ENCODE measurements around the gene TCF25.

DNA sequence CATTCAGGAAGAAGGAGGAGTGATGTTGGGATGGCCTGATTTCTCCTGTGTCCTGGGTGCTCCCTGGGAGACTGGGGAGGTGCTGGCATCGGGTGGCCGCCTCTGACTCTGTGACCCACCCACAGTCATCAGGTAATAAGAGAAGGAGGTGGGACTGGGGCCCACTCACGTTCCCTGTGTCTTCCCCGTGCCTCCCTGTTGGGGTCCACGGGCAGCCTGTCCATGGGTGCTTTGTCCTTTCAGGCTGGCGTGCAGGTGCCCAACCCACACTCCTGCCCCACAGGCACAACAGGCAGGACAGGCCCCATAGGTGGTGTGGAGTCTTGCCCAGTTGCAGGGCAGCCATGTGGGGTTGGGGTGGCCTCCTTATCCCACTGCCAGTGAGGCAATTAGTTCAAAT is 79.2 kb downstream of the TCF25 start:
- TF ChIP-seq, protein P1, sequence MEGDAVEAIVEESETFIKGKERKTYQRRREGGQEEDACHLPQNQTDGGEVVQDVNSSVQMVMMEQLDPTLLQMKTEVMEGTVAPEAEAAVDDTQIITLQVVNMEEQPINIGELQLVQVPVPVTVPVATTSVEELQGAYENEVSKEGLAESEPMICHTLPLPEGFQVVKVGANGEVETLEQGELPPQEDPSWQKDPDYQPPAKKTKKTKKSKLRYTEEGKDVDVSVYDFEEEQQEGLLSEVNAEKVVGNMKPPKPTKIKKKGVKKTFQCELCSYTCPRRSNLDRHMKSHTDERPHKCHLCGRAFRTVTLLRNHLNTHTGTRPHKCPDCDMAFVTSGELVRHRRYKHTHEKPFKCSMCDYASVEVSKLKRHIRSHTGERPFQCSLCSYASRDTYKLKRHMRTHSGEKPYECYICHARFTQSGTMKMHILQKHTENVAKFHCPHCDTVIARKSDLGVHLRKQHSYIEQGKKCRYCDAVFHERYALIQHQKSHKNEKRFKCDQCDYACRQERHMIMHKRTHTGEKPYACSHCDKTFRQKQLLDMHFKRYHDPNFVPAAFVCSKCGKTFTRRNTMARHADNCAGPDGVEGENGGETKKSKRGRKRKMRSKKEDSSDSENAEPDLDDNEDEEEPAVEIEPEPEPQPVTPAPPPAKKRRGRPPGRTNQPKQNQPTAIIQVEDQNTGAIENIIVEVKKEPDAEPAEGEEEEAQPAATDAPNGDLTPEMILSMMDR (IDR thresholded peaks at IDR 0.05; ENCODE audit: poor library complexity), result no peak
- no peak for TF ChIP-seq EZH2 (IDR thresholded peaks at IDR 0.05; ENCODE audit: borderline replicate concordance)

All from hepatocyte (in vitro differentiated cells).